Activated CD8-positive, alpha-beta memory T cell treated with anti-CD3 and anti-CD28 coated beads, Interleukin-2, amount 50 U/mL, for 24 hours (primary cell): ENCODE measurements around the gene NSUN6.

Experiments
- DNase-seq: peaks from one replicate; pipeline ENCODE4 v3.0.0-alpha.2; 2020; ENCODE audit errors: extremely low read depth

NSUN6 gene

GRCh38 chr10:18651324-18652007 is at the start of gene NSUN6:
Gene NSUN6 (minus strand): TSS chr10:18651587. CDS start chr10:18651203, 384 bp downstream.
- DNase-seq = peak; percentile 93

GRCh38 chr10:18699849-18700840 is 48.8 kb upstream of the NSUN6 start:
- no peak for DNase-seq

DNA sequence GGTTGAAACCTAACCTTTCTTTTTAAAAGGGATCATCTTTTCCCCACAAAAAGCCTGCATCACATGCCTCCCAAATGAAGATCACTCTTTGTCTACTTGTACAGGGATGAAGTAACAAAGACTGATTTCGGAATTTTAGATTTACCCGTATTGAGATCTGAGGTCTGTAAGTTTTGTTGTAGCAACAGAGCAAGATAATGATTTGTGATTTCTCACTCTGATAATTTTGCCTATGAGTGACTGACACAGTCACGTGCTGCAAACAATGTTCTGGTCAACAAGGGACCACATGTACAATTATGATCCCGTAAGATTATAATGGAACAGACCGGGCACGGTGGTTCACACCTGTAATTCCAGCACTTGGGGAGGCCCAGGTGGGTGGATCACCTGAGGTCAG is 39.2 kb upstream of the NSUN6 start:
- no peak for DNase-seq

DNA sequence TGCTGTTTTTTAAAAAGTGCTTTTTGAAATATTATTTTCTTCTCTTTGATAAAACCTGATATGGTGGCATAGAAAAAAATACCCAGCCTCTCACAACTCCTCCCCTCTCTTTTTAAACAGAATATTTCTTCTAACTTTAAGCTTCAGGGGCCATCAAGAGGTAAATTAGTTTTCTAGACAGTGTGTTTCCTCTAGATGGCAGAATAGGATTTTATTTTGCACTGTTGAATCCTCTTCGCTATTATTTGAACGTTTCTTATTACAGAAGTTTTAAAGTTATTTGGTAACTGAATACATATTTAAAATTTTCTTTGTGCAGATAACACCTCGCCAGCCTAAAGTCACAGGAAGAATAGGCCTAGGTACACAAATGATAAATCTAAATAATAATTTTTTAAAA is 38.1 kb upstream of the NSUN6 start:
- no peak for DNase-seq

GRCh38 chr10:18687706-18688105 is 36.3 kb upstream of the NSUN6 start:
- no peak for DNase-seq

DNA sequence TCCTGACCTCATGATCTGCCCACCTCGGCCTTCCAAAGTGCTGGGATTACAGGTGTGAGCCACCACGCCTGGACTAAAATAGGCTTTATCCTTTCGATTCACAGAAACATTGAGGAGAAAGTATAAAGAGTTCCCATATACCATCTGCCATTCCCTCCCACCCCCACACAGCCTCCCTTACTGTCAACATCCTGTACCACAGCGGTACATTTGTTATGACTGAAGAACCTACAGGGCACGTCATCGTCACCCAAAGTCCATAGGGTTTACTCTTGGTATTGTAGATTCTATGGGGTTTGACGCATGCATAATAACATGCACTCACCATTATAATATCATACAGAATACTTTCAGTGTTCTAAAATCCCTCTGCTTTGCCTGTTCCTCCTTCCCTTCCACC is 35.8 kb upstream of the NSUN6 start:
- no peak for DNase-seq

DNA sequence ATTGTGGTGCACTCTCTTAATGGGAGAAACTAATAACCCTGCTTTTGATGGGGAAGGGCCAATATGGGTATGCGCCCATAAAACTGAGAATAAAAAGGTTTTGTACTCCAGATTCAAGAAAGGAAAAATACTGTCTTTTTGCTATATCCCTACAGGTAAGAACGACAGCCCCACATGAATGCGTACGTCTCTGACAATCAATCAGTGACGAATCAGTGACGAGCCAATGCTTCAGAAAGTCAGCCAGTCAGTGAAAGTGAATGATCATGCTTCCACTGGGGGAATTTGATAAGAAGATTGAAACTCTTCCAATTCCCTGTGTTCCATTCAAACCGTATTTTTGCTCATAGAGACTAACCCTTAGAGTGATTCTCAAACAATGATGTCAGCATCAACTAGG is 34.2 kb upstream of the NSUN6 start:
- DNase-seq = no peak

DNA sequence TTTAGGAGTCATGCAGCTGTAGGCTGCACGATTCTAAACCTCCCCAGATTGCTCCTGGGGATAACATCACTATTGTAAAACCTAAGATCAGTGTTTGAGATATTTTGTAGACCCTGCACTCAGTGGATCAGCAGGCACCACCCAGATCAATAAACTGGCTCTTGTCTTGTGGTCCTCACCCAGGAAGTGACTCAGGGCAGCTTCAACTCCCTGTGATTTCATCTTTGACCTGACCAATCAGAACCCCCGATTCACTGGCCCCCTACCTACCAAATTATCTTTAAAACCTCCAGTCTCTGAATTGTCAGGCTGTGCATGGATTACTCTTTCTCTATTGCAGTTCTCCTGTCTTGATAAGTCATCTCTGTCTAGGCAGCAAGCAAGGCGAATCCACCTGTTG is 33.6 kb upstream of the NSUN6 start:
- DNase-seq = no peak

DNA sequence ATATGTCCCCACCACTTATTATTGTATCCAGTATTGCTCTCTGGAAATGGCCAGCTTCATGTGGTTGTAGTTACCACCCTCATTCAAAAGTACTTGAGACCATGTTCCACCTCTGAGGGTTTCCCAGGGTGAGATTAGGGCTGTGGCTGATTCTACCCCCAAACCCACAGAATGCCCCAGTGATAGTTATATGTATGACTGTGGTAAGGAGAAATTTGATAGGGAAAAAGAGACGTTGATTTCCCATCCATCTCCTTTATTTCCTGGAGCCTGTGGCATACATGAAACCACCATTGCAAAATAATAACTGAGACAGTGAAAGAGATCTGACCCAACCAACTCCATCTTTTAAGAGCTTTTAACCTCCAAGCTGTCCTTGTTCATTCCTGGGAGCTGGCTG is 33.0 kb upstream of the NSUN6 start:
- no peak for DNase-seq

GRCh38 chr10:18683427-18683826 is 32.0 kb upstream of the NSUN6 start:
- no peak for DNase-seq

GRCh38 chr10:18681971-18682411 is 30.6 kb upstream of the NSUN6 start:
- no peak for DNase-seq

DNA sequence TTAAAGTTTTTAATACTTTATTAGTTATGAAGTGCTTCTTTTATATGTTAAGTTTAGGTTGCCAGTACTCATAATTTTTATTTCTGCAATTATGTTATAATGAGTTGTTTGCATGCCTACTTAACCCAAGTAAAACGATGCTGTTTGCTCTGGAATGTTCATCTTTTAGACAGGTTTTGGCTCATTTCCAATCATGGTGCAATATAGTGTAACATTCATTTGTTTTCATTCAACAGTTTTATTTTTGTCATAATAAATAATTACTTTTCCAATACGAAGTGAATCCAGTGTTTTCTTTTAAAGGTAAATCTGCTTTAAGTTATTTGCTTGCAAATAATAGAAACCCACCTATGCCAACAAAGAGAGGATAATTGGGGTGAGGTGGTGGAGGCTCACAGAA is 30.0 kb upstream of the NSUN6 start:
- DNase-seq = no peak

DNA sequence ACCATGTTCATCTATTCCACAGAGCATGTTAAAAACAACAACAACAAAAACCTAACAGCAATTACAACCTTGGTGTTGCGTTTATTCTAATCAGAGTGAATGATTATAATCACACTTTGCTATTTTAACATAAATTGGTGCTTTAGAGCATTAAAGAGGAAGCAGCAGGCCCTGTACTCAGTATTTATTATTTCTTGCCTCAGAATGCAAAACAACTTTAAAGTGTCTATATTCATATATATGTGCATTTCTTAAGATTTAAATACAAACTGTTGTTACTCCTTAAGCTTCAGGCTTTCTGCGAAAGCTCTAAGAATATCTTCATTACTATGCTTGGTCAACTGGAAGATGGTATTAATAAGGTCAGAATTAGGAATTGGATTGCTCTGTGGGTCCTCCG is 29.4 kb upstream of the NSUN6 start:
- no peak for DNase-seq

- DNase-seq = no peak
Measured at GRCh38 chr10:18675086-18675801, 23.9 kb upstream of the NSUN6 start.

GRCh38 chr10:18668026-18668425 is 16.6 kb upstream of the NSUN6 start:
- DNase-seq = no peak

DNA sequence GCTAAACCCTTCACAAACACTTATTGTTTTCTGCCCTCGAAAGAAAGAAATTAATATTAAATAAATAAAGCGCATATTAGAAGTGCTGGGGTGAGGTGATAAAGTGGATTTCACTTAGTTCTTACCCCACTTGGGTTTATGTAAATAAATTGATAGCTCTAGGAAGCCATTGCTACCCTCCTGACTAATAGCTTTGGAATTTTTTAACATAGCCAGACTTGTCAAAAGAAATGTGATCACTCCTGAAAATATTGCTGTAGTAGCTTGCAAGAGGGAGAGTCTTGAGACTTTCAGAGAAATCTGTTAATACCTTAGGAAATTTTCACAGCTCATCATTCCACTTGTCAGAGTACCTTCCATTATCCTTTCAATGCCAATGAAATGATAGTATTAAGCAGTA is 15.4 kb upstream of the NSUN6 start:
- no peak for DNase-seq

DNA sequence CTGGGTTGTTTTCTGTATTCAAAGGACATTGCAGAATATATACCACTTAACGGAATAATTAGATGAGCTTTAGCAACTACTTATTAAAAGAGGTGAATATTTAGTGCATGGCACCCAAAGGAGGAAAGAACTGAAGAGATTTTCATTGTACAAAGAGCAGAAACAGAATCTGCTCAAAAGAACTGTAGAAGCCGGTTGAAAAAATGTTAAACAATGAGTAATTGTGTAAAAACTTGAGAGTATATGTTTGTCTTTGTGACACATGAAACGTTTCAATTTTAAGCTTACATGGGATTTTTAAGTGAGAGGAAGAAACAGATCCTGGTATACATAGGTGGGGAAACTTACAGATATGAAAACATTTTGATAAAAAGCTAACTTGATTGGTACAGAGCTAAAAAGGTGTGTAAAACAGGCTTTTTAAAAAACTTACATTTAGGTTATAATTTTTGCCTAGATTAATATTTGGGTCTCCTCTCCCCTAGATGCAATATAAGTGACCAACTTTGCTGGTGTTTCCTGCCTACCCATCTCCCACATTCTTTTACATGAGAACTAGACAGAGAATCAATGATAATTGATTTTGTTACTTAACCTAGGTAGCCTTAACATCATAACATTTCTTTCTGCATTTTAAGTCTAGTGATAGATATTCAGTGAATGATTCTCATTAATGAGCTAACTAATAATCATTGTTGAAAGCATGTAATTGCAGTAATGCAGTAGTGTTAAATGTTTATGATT is 14.6 kb upstream of the NSUN6 start:
- no peak for DNase-seq

DNA sequence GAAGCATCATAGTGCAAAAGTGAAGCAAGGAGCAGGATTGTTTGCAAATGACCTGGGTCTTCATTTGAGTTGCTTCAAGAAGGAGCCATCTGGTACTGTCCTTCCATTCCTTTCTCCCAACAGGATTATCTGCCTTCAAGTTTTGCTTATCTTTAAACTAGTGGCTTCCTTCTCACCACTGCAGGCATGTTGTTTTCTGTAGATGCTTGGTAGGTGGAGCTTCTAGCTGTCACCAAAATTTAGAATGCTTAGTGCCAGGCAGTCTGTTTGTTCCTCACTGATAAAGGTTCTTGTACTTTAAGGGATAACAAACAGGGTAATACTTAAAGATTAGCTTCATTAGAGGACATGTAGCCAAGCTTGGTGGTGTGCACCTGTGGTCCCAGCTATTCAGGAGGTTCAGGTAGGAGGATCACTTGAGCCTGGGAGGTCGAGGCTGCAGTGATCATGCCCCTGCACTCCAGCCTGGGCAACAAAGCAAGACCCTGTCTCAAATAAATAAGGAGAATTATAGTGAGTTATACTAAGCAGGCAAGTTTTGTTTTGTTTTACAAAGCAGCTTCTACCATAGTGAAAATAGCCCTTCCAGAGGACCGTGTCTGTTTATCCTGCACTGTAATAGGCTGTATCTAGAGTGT is 13.6 kb upstream of the NSUN6 start:
- DNase-seq = no peak

DNA sequence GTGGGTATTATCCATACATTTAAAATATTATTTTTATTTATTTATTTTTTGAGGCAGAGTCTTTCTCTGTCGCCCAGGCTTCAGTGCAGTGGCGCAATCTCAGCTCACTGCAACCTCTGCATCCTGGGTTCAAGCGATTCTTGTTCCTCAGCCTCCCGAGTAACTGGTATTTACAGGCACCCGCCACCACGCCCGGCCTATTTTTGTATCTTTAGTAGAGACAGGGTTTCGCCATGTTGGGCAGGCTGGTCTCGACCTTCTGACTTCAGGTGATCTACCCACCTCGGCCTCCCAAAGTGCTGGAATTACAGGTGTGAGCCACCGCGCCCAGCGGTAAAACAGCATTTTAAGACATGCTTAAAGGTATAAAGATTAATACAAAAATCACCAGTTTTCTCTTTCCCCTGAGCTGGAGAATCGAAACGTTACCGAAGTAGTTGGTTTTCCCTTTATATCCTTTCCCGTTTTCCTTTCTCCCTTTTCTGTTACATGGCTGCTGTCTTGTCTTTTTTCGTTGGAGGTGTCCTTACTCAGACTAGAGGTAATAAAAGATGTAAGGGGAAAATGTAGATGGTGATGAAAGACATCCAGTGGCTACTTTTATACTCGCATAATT is 9.5 kb upstream of the NSUN6 start:
- DNase-seq = no peak

DNA sequence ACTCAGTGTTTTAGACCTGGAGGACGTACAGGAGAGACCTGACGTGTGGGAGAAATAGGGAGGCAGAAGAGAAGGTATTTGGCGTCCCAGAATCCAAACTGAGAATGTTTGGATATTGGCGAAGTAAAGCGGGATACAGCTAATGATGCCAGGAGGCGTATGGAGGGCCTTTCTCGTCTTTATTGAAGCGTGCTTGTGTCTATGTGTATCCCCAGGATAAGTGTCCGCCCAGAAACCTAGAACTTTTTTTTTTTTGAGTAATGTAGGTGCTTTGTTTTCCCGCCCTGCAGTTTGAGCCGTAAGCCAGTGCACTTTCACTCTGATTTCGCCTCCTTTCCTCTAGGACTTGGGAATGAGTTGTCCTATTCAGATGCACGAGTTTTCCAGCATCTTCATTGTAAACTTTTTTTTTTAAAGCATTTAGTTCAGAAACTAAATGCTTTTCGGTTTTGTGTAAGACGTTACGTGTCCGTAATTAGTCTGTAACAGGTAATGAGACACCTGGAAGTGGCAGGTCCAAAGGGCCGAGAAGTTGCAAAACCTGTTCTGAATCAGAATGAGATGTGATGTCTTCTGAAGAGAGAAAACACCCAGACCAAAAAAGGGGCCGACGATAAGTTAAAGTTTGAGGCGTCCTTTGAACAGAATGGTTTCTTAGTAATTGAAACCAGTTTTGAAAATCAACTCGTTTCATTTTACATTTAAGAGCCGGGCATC is 8.6 kb upstream of the NSUN6 start:
- DNase-seq = no peak
